GM19193 (cell line): ENCODE data around the gene SH3GL1.

Source experiments
- POLR2A ChIP-seq: IDR thresholded peaks from 4 replicates; pipeline ENCODE4 v1.6.1; 2011; ENCODE audit not compliant: insufficient read depth, insufficient read length; ENCODE audit errors: extremely low read depth

Gene SH3GL1

GRCh38 chr19:4319067-4319718 lies 81.2 kb downstream of the SH3GL1 start:
- no peak for TF ChIP-seq POLR2A

GRCh38 chr19:4318460-4318859 lies 81.9 kb downstream of the SH3GL1 start:
- TF ChIP-seq POLR2A, result no peak

- no peak for TF ChIP-seq POLR2A
Measured at GRCh38 chr19:4316956-4317355, 83.4 kb downstream of the SH3GL1 start.

GRCh38 chr19:4313847-4314490 lies 86.4 kb downstream of the SH3GL1 start:
- TF ChIP-seq POLR2A, result no peak
